ENCODE measurements around the gene MCRIP2. TPM values are rescaled to one million over a fixed set of nuclear protein-coding genes. Genes with fewer than 3 reads are reported as not detected.

The MCRIP2 gene
- total and polyA plus RNA-seq, 9 of the 15 experiments (the other 6 are each of a cell fraction or from before 2014, with no cell fraction given): 0.80 to 120 (median 35.2) TPM

GRCh38 chr16:660459-661183 is 19.0 kb downstream of the MCRIP2 start (continued):
- no peak for TF ChIP-seq PBX2 (CRISPR knock-in tag; IDR thresholded peaks at IDR 0.05; ENCODE audit: low read depth)
- TF ChIP-seq PBX2 (tag; conservative IDR thresholded peaks at IDR 0.05; ENCODE audit: low read depth): no peak
- no peak for TF ChIP-seq ZNF75A (CRISPR knock-in tag; IDR thresholded peaks at IDR 0.05)
- TF ChIP-seq CREB3L1 (IDR thresholded peaks at IDR 0.05; ENCODE audit: borderline replicate concordance, low read depth): no peak
- no peak for TF ChIP-seq TRIM25 (IDR thresholded peaks at IDR 0.05; ENCODE audit: borderline replicate concordance)
- TF ChIP-seq CBFA2T3 (IDR thresholded peaks at IDR 0.05): no peak
- TF ChIP-seq REST (IDR thresholded peaks at IDR 0.05; ENCODE audit: borderline replicate concordance): peak; percentile 56; the same call in 1 of the 2 replicates
- no peak for TF ChIP-seq REST (CRISPR knock-in tag; IDR thresholded peaks at IDR 0.05; ENCODE audit: low read depth)
- TF ChIP-seq PHB2 (IDR thresholded peaks at IDR 0.05; ENCODE audit: low read depth): no peak
- no peak for TF ChIP-seq FOXK2 (conservative IDR thresholded peaks at IDR 0.05 in 1 of 2, IDR thresholded peaks at IDR 0.05 in 1 of 2; ENCODE audit: low read depth in 2 of 2)
- TF ChIP-seq ETV6 (IDR thresholded peaks at IDR 0.05; ENCODE audit: borderline replicate concordance in 1 of 2, low read depth in 2 of 2, low read length in 1 of 2): no peak
- TF ChIP-seq ETV6 (CRISPR knock-in tag; IDR thresholded peaks at IDR 0.05; ENCODE audit: borderline replicate concordance): no peak
- no peak for TF ChIP-seq HOXB6 (CRISPR knock-in tag; IDR thresholded peaks at IDR 0.05; ENCODE audit: borderline replicate concordance)
- no peak for TF ChIP-seq ZNF408 (CRISPR knock-in tag; IDR thresholded peaks at IDR 0.05; ENCODE audit: low read depth)
